ENCODE data around the gene SNX7. TPM values are rescaled to one million over a fixed set of nuclear protein-coding genes. Genes with fewer than 3 reads are reported as not detected.
A peak's percentile ranks its signal among the peaks of the same experiment; 100 is the strongest.

Gene SNX7
- total RNA-seq, 1 experiment from 2014 or later = 26.9 TPM

GRCh38 chr1:98677288-98677687 lies 15.8 kb downstream of the SNX7 start:
- Histone ChIP-seq H3K4me3 (no peak overlapping the region), H3K27ac (no peak overlapping the region), H3K27me3 (no peaks in the 10 kb centered on the region), H3K4me1 (no peaks in the 10 kb centered on the region), H3K36me3 (no peaks in the 10 kb centered on the region; the same call in 1 of the 2 replicates), H3K9me3 (replicated peaks) (no peaks in the 10 kb centered on the region)
- DNase-seq = peak in 1 of 2 experiments; percentile 14

- H3K4me1 ChIP-seq = no peaks in the 10 kb centered on the region
- no peak overlapping the region for H3K4me3 ChIP-seq
- H3K36me3 ChIP-seq = no peaks in the 10 kb centered on the region
- H3K27me3 ChIP-seq = no peaks in the 10 kb centered on the region
- no peak overlapping the region for H3K27ac ChIP-seq
- H3K9me3 ChIP-seq (replicated peaks) = no peaks in the 10 kb centered on the region
- DNase-seq = no peak
These were observed 20.3 kb downstream of the SNX7 start for GRCh38 chr1:98681812-98682211.

GRCh38 chr1:98688110-98688739 lies 26.7 kb downstream of the SNX7 start:
- Histone ChIP-seq H3K27ac (no peak overlapping the region), H3K4me1 (no peaks in the 10 kb centered on the region), H3K9me3 (replicated peaks) (no peaks in the 10 kb centered on the region), H3K36me3 (0 out of 2 replicates have a peak, but pooled peaks cover 4% of the 10 kb centered on the region), H3K4me3 (no peak overlapping the region), H3K27me3 (no peaks in the 10 kb centered on the region)
- no peak for DNase-seq

- Histone ChIP-seq H3K9me3 (replicated peaks) (no peaks in the 10 kb centered on the region), H3K27ac (no peak overlapping the region), H3K36me3 (0 out of 2 replicates have a peak, but pooled peaks cover 4% of the 10 kb centered on the region), H3K27me3 (no peaks in the 10 kb centered on the region), H3K4me1 (no peaks in the 10 kb centered on the region), H3K4me3 (no peak overlapping the region)
- no peak for DNase-seq
These were observed 29.1 kb downstream of the SNX7 start for GRCh38 chr1:98690576-98690975.

GRCh38 chr1:98692482-98692881 lies 31.0 kb downstream of the SNX7 start:
- H3K27me3 ChIP-seq = no peaks in the 10 kb centered on the region
- H3K36me3 ChIP-seq = 0 out of 2 replicates have a peak, but pooled peaks cover 3% of the 10 kb centered on the region
- no peak overlapping the region for H3K27ac ChIP-seq
- no peaks in the 10 kb centered on the region for H3K9me3 ChIP-seq (replicated peaks)
- DNase-seq = no peak
- no peaks in the 10 kb centered on the region for H3K4me1 ChIP-seq
- H3K4me3 ChIP-seq = no peak overlapping the region

- no peak for DNase-seq
- Histone ChIP-seq H3K27ac (no peak overlapping the region), H3K4me1 (no peaks in the 10 kb centered on the region), H3K9me3 (replicated peaks) (no peaks in the 10 kb centered on the region), H3K36me3 (0 out of 2 replicates have a peak, but pooled peaks cover 2% of the 10 kb centered on the region), H3K27me3 (no peaks in the 10 kb centered on the region), H3K4me3 (no peak overlapping the region)
These were observed 31.9 kb downstream of the SNX7 start for GRCh38 chr1:98693385-98693784.

GRCh38 chr1:98696077-98696476 lies 34.6 kb downstream of the SNX7 start:
- H3K36me3 ChIP-seq = 0 out of 2 replicates have a peak, but pooled peaks cover under 1% of the 10 kb centered on the region

GRCh38 chr1:98697781-98698180 lies 36.3 kb downstream of the SNX7 start:
- H3K9me3 ChIP-seq (replicated peaks) = no peaks in the 10 kb centered on the region
- DNase-seq = no peak
- no peak overlapping the region for H3K4me3 ChIP-seq
- no peaks in the 10 kb centered on the region for H3K4me1 ChIP-seq
- H3K36me3 ChIP-seq = 0 out of 2 replicates have a peak, but pooled peaks cover 2% of the 10 kb centered on the region
- no peaks in the 10 kb centered on the region for H3K27me3 ChIP-seq
- no peak overlapping the region for H3K27ac ChIP-seq

More at GRCh38 chr1:98696077-98696476, 34.6 kb downstream of the SNX7 start:
- no peak for DNase-seq
- Histone ChIP-seq H3K9me3 (replicated peaks) (no peaks in the 10 kb centered on the region), H3K4me3 (no peak overlapping the region), H3K27ac (no peak overlapping the region), H3K27me3 (no peaks in the 10 kb centered on the region), H3K4me1 (no peaks in the 10 kb centered on the region)

- DNase-seq = no peak
- H3K27me3 ChIP-seq = no peaks in the 10 kb centered on the region
- no peak overlapping the region for H3K27ac ChIP-seq
- H3K4me1 ChIP-seq = no peaks in the 10 kb centered on the region
- H3K9me3 ChIP-seq (replicated peaks) = no peaks in the 10 kb centered on the region
- no peak overlapping the region for H3K4me3 ChIP-seq
- H3K36me3 ChIP-seq = 0 out of 2 replicates have a peak, but pooled peaks cover 2% of the 10 kb centered on the region
These were observed 37.1 kb downstream of the SNX7 start for GRCh38 chr1:98698625-98699024.

- Histone ChIP-seq H3K27ac (no peak overlapping the region), H3K4me3 (no peak overlapping the region), H3K9me3 (replicated peaks) (no peaks in the 10 kb centered on the region), H3K27me3 (no peaks in the 10 kb centered on the region), H3K4me1 (no peaks in the 10 kb centered on the region), H3K36me3 (peaks cover 2% of the 10 kb centered on the region; the same call in 1 of the 2 replicates)
- DNase-seq = no peak
These were observed 38.7 kb downstream of the SNX7 start for GRCh38 chr1:98700228-98700627.

GRCh38 chr1:98702976-98703375 lies 41.5 kb downstream of the SNX7 start:
- H3K4me1 ChIP-seq = no peaks in the 10 kb centered on the region
- no peaks in the 10 kb centered on the region for H3K27me3 ChIP-seq
- H3K36me3 ChIP-seq = peaks cover 2% of the 10 kb centered on the region; the same call in 1 of the 2 replicates
- no peak overlapping the region for H3K4me3 ChIP-seq
- H3K27ac ChIP-seq = no peak overlapping the region
- no peaks in the 10 kb centered on the region for H3K9me3 ChIP-seq (replicated peaks)
- DNase-seq = no peak

GRCh38 chr1:98704474-98704873 lies 43.0 kb downstream of the SNX7 start:
- peaks cover 2% of the 10 kb centered on the region; the same call in 1 of the 2 replicates for H3K36me3 ChIP-seq
- no peak overlapping the region for H3K27ac ChIP-seq
- H3K9me3 ChIP-seq (replicated peaks) = no peaks in the 10 kb centered on the region
- no peaks in the 10 kb centered on the region for H3K27me3 ChIP-seq
- no peaks in the 10 kb centered on the region for H3K4me1 ChIP-seq
- peak; percentile 1 to 3 for DNase-seq
- no peak overlapping the region for H3K4me3 ChIP-seq

- Histone ChIP-seq H3K9me3 (replicated peaks) (no peaks in the 10 kb centered on the region), H3K36me3 (peaks cover 2% of the 10 kb centered on the region; the same call in 1 of the 2 replicates), H3K27me3 (no peaks in the 10 kb centered on the region), H3K27ac (no peak overlapping the region), H3K4me1 (no peaks in the 10 kb centered on the region), H3K4me3 (no peak overlapping the region)
- DNase-seq = no peak
These were observed 43.5 kb downstream of the SNX7 start for GRCh38 chr1:98704971-98705370.

GRCh38 chr1:98705591-98705990 lies 44.1 kb downstream of the SNX7 start:
- Histone ChIP-seq H3K4me3 (no peak overlapping the region), H3K27me3 (no peaks in the 10 kb centered on the region), H3K27ac (no peak overlapping the region), H3K36me3 (peaks cover 2% of the 10 kb centered on the region; the same call in 1 of the 2 replicates), H3K9me3 (replicated peaks) (no peaks in the 10 kb centered on the region), H3K4me1 (no peaks in the 10 kb centered on the region)
- DNase-seq = no peak

GRCh38 chr1:98706173-98706843 lies 44.8 kb downstream of the SNX7 start:
- H3K27me3 ChIP-seq = no peaks in the 10 kb centered on the region

More at GRCh38 chr1:98706173-98706843, 44.8 kb downstream of the SNX7 start:
- Histone ChIP-seq H3K9me3 (replicated peaks) (no peaks in the 10 kb centered on the region), H3K27ac (no peak overlapping the region), H3K4me1 (no peaks in the 10 kb centered on the region), H3K36me3 (no peaks in the 10 kb centered on the region; the same call in 1 of the 2 replicates), H3K4me3 (no peak overlapping the region)
- no peak for DNase-seq

Data from SJCRH30 (cell line).